ENCODE measurements around the gene SLC5A2.
"Not testable (repeated sequence)": the region's sequence is repeated elsewhere in the genome, so short reads cannot be mapped to it uniquely, and the experiment has no call there.

Gene SLC5A2

DNA sequence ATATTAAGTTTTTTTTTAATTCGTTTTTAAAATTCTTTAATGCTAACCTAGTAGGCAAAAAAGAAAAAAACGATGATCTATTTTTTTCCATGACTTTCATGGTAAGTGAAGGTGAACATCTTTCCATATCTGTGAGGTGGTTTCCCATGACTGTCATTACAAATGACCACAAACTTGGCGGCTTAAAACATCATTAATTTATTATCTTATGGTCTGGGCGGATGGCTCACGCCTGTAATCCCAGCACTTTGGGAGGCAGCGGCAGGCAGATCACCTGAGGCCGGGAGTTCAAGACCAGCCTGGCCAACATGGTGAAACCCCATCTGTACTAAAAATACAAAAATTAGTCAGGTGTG is 55.3 kb downstream of the SLC5A2 start:
- not testable (repeated sequence) for DNase-seq; H3K79me1 ChIP-seq (ENCODE audit: low read length); H3K4ac ChIP-seq (ENCODE audit: low read depth, low read length); H2AK5ac ChIP-seq (ENCODE audit: low read length); H3K79me2 ChIP-seq (ENCODE audit: control insufficient read depth, insufficient read depth, low read length); H3K4me2 ChIP-seq (ENCODE audit: low read length); H2BK120ac ChIP-seq (ENCODE audit: low read depth, low read length); H4K5ac ChIP-seq (ENCODE audit: low read length); H3K23ac ChIP-seq (ENCODE audit: low read length); H3K4me3 ChIP-seq (ENCODE audit: low read length); H3K56ac ChIP-seq (ENCODE audit: low read length); H4K8ac ChIP-seq (ENCODE audit: low read depth, low read length); H3K27me3 ChIP-seq (ENCODE audit: insufficient read depth, low read length, poor library complexity); H2BK15ac ChIP-seq (replicated peaks; ENCODE audit: low read depth); H3K9ac ChIP-seq (ENCODE audit: low read length); H3K36me3 ChIP-seq (ENCODE audit: control insufficient read depth, insufficient read depth, low read length); H3K27ac ChIP-seq (ENCODE audit: low read depth, low read length); H2BK5ac ChIP-seq (ENCODE audit: low read length); H3K18ac ChIP-seq (ENCODE audit: low read length); H3K4me1 ChIP-seq (ENCODE audit: control insufficient read depth, low read depth, low read length)
- WGBS (ENCODE audit: extremely low coverage, insufficient coverage, low lambda C conversion rate), result no CpG with 5 or more reads among the region's 7 CpGs

GRCh38 chr16:31539762-31540161 is 56.8 kb downstream of the SLC5A2 start:
- H3K4me1 ChIP-seq (ENCODE audit: control insufficient read depth, low read depth, low read length); H3K36me3 ChIP-seq (ENCODE audit: control insufficient read depth, insufficient read depth, low read length); H3K79me1 ChIP-seq (ENCODE audit: low read length); H4K8ac ChIP-seq (ENCODE audit: low read depth, low read length); H4K5ac ChIP-seq (ENCODE audit: low read length); H3K9ac ChIP-seq (ENCODE audit: low read length); H3K18ac ChIP-seq (ENCODE audit: low read length); H2AK5ac ChIP-seq (ENCODE audit: low read length); H2BK15ac ChIP-seq (replicated peaks; ENCODE audit: low read depth); H3K4ac ChIP-seq (ENCODE audit: low read depth, low read length); H3K23ac ChIP-seq (ENCODE audit: low read length); H2BK120ac ChIP-seq (ENCODE audit: low read depth, low read length); H3K4me2 ChIP-seq (ENCODE audit: low read length); DNase-seq; H3K27me3 ChIP-seq (ENCODE audit: insufficient read depth, low read length, poor library complexity); H3K4me3 ChIP-seq (ENCODE audit: low read length); H2BK5ac ChIP-seq (ENCODE audit: low read length); H3K27ac ChIP-seq (ENCODE audit: low read depth, low read length); H3K79me2 ChIP-seq (ENCODE audit: control insufficient read depth, insufficient read depth, low read length); H3K56ac ChIP-seq (ENCODE audit: low read length): not testable (repeated sequence)
- no CpG with 5 or more reads among the region's 4 CpGs for WGBS (ENCODE audit: extremely low coverage, insufficient coverage, low lambda C conversion rate)
